ENCODE measurements around the gene HCN2.

DNA sequence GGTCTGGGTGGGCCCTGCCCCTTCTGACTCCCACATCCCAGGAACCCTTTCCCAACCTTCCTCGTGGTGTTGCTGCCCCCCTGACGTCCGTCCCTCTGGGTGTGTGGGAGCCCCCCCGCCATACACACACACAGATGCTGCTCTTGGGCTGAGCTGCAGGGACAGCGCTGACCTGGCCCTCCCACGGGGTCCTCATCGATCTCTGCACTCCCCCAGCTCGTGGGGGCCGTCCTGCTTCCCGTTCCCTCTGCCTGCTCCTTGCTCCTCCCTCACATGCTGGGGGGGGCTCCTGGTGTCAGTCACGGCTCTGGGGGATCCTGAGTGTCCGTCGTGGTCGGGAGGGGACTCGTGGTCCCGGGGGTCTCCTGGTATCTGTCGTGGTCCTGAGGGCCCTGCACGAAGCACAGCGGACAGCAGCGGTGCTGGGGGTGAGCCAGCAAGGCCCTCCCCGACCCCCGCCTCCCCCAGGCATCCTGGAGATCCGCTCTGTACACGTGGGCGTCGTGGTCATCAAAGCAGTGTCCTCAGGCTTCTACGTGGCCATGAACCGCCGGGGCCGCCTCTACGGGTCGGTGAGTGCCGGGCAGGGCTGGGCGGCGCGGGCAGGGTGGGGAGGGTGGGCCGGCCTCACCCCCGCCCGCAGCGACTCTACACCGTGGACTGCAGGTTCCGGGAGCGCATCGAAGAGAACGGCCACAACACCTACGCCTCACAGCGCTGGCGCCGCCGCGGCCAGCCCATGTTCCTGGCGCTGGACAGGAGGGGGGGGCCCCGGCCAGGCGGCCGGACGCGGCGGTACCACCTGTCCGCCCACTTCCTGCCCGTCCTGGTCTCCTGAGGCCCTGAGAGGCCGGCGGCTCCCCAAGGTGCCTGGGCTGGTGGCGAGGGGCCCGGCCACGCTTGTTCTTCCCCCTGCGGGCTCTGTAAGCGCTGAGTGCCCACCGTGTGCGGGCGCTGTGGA lies 53.4 kb downstream of the HCN2 start:
- TF ChIP-seq, protein P1, sequence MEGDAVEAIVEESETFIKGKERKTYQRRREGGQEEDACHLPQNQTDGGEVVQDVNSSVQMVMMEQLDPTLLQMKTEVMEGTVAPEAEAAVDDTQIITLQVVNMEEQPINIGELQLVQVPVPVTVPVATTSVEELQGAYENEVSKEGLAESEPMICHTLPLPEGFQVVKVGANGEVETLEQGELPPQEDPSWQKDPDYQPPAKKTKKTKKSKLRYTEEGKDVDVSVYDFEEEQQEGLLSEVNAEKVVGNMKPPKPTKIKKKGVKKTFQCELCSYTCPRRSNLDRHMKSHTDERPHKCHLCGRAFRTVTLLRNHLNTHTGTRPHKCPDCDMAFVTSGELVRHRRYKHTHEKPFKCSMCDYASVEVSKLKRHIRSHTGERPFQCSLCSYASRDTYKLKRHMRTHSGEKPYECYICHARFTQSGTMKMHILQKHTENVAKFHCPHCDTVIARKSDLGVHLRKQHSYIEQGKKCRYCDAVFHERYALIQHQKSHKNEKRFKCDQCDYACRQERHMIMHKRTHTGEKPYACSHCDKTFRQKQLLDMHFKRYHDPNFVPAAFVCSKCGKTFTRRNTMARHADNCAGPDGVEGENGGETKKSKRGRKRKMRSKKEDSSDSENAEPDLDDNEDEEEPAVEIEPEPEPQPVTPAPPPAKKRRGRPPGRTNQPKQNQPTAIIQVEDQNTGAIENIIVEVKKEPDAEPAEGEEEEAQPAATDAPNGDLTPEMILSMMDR (IDR thresholded peaks at IDR 0.05; ENCODE audit: insufficient read depth, low read length, poor library complexity, severe bottlenecking), result no peak
- no peak for TF ChIP-seq EZH2phosphoT487 (conservative IDR thresholded peaks at IDR 0.05; ENCODE audit: low read length)
